ENCODE data around the gene TBC1D26.
"Not testable (repeated sequence)": the region's sequence is repeated elsewhere in the genome, so short reads cannot be mapped to it uniquely, and the experiment has no call there.

TBC1D26 gene

DNA sequence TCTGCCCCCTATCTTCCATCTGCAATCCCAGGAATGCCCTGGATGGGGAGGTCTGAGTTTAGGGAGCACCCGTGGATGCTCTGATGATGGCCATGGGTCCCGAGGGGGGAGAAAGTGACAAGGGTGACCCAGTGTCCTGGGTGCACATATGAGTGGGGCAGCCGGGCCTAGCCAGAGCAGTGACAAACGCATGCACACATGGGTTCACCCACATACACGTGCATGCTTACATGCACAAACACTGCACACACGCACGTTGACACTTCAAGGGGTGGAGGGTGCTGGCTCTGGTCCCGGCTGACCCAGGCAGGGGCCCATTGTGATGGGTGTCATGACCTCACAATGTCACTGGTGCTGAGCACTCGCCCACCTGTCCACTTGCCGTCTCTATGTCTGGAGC, at the start of gene TBC1D26:
Gene TBC1D26 (plus strand): TSS at position 384 of the 400 bp plus-strand sequence. CDS start 3,066 bp downstream, outside the sequence.
- DNase-seq, result not testable (repeated sequence)

DNA sequence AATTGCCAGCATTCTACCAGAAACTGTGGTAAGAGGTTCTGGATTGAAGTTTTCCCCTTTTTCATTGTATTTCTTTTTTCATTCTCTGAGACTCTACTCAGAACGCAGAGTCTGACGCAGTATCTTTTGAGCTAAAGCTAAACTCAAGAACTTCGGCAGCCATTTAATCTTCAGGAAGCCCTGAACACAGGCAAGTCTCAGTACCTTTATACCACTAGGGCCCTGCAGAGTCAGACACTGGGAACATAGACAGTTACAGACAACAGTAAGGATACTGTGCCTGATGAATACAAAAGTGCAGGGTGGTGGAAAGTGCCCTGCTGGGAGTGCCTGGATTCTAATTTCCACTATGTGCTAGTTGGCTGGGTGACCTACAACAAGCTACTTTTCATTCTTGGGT, 48.9 kb upstream of the TBC1D26 start:
- DNase-seq, result not testable (repeated sequence)

DNA sequence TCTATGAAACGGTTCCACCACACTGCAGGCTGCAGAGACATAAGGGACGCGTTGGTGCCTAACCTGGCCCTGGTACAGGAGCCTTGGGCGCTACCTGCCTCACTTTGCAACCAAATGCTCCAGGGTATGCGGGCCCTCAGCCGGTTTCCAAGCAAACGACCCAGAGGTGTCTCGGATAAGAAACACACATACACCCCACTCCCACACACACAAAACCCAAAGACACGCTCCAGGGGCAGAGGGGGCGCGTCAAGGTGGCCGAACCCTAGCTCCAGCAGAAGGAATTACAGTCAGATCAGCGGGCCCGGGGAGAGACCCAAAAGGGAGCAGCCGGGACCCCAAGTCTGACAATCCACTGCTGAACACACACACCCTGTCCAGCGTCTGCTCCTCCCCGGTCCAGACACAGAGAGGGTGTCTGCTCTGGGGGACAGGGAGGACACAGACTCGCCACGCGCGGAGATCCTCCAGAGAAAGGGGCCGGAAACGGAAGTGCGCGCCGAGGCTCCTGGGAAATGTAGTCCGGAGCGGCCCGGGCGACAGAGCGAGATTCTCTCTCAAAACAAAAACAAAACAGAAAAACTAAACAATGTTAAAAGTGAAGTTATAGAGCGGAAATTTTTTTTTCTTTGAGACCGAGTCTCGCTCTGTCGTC, 48.1 kb upstream of the TBC1D26 start, which contains the start of gene TRIM16:
Gene TRIM16 (minus strand): TSS at position 488 of the 655 bp plus-strand sequence. CDS start 32,702 bp downstream, outside the sequence.
- DNase-seq, result peak; percentile 15 to 48

DNA sequence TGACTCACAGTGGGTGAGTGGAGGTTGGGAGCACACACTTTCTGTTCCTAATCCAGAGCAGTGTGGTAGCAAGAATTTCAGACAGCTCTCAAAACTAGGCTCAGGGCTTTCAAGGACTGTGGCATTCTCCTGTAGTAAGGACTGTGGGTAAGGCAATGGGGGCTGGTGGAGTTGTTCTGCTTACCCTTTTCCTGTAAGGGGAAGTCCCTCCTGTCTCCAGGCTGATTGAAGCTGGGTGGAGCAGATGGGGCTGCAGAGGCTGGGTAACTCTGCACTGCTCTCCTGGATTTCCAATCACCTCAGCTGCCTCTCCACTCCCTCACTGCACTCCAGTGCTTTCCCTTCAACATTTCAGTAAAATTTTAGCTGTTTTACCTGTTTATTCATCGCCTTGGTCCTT, 44.6 kb upstream of the TBC1D26 start:
- DNase-seq, result not testable (repeated sequence)

DNA sequence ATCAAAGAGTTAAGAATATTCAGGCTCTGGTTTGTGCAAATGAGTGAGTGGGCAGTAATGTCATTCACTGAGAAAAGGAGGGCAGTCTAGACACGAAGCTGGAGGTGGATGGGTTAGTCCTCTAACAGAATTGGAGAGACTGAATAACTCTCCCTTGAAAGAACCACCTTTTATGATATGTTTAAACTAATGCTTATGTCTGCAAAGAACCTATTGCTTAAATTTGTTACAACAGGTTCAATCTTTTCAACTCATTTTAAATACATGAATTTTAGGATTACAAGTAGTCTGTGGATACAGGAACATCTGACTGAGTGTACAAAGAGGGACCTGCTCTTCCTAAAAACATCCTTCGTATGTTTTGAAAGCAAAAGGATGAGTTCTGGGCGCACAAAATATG, 33.1 kb upstream of the TBC1D26 start:
- not testable (repeated sequence) for DNase-seq

DNA sequence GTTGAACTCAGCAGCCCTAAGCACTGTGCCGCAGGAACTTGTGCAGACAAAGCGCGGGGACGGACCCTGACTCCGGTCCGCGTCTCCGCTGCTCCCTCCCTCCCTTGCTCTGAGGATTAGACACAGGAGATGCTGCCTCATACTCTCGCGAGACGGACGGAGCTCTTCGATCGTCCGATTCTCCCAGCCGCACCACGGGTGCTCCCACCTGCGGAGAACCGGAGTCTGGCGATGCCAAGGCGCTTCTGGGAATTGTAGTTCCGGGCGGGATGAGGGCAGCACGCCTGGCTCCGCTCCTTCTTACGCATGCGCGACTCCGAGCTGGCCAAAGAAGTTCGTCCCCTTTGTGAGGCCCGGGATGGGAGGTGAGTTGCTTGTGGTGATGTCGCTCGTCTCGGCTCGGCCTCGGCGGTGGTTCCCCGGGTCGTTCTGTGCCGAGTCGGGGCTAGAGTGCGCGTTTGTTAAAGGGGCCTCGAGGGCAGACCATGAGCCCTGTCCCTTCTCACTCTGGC, 32.6 kb upstream of the TBC1D26 start, which contains the start of gene ZNF286A:
Gene ZNF286A (plus strand): TSS at position 340 of the 512 bp plus-strand sequence. CDS start 578 bp downstream, outside the sequence.
- DNase-seq, result peak; percentile 100

DNA sequence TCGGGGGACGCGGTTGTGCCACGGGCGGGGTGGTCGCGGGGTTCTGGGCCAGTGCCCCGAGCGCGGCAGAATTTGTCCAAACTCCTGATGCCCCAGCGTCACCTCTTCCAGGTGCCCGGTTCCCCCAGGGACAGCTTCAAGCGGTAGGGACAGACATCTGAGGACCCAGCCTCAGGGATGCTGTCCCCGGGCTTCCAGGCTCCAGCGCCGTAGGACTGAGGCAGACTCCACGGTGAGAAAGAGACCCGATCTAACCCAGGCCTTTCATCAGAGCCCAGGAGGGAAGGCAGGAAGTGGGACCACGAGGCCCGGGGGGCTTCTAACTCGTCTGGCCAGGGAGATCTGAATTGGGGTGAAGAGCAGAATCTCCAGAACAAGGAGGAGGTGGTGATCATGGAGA, 32.1 kb upstream of the TBC1D26 start:
- DNase-seq, result not testable (repeated sequence)

DNA sequence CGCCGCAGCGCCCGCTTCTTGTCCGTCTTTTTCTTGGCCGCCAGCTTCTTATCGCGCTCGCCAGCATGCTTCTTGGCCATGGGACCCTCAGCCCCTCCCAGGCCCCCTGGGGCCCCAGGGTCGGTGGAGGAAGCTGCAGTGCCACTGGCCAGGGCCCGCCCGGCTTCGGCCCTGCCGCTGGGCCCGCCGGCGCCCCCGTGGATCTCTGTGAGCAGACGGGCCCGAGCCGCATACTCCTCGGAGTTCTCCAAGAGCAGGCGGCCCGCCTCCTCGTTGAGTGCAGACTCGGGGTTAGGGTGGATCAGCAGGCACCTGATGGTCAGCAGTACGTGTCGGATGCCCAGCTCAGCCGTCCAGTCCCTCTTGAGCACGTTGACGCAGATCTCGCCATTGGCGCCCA, 27.8 kb upstream of the TBC1D26 start:
- not testable (repeated sequence) for DNase-seq

DNA sequence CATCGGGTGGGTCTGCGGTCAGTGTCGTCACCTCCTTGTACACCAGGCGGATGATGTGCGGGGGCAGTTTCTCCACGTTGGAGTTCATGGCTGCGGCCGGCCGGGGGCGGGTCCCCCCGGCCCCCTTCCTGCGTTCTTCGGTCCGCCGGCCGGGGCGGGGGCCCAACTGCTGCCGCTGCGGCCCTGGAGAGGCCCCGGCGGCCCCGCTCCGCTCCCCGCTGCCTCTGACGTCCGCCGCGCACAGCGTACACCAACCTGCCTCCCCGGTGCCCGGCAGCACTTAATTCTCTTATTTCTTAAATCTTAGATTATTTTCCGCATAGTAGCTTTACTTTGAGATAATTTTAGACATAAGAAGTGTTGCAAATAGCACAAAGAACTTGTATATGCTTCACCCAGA, 27.3 kb upstream of the TBC1D26 start:
- not testable (repeated sequence) for DNase-seq

DNA sequence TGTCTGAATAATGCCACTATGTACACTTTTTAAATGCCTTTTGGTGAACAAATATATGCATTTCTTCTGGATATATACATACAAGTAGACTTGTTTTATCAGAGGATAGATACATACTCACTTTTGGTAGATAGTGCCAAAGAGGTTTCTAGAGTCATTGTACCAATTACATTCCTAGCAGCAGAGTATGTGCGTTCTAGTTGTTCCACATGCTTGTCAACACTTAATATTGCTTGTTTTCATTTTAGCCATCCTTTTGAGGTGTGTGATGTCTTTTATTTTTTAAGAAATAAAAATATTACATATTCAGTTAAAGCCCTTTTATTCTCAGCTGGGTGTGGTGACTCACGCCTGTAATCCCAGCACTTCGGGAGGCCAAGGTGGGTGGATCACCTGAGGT, 23.2 kb upstream of the TBC1D26 start:
- DNase-seq, result not testable (repeated sequence)

DNA sequence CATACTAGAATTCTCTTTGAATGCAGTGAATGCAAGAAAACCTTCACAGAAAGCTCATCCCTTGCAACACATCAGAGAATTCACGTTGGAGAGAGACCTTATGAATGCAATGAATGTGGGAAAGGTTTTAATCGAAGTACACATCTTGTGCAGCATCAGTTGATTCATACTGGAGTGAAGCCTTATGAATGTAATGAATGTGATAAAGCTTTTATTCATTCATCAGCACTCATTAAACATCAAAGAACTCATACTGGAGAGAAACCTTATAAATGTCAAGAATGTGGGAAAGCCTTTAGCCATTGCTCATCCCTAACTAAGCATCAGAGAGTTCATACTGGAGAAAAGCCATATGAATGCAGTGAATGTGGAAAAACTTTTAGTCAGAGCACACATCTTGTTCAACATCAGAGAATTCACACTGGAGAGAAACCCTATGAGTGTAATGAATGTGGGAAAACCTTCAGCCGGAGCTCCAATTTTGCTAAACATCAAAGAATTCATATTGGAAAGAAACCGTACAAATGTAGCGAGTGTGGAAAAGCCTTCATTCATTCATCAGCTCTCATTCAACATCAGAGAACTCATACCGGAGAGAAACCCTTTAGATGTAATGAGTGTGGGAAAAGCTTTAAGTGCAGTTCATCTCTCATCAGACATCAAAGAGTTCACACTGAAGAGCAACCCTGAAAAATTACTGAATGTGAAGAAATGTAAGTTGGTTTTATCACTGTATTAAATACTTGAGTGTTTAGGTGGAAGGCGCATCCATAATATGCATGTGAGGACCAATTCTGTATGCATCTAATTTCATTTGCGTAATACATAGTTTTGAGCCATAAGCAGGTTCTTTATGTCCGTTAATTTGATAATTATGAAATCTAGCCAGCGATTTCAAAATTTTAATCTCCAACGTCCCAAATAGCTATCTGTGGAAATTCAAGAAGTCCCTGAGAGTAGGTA, 15.2 kb upstream of the TBC1D26 start:
- not testable (repeated sequence) for DNase-seq

DNA sequence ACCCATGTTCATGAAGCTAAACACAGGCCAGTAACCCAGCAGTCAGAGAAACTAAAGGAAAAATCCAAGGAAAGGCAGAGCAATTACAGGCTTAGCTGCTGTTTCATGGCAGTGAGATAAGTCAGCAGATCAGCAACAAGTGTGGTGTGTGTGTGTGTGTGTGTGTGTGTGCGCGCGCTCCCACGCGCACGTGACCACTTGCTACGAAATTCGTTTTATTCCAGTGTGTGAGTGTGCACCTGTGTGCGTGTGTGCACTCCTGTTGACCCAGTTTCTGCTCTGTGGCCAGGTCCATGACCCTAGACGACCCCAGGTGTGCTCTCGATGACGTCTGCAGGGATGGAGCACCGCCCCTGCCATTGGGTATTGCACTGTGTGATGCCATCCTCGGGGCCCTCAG, 1.5 kb upstream of the TBC1D26 start:
- not testable (repeated sequence) for DNase-seq

DNA sequence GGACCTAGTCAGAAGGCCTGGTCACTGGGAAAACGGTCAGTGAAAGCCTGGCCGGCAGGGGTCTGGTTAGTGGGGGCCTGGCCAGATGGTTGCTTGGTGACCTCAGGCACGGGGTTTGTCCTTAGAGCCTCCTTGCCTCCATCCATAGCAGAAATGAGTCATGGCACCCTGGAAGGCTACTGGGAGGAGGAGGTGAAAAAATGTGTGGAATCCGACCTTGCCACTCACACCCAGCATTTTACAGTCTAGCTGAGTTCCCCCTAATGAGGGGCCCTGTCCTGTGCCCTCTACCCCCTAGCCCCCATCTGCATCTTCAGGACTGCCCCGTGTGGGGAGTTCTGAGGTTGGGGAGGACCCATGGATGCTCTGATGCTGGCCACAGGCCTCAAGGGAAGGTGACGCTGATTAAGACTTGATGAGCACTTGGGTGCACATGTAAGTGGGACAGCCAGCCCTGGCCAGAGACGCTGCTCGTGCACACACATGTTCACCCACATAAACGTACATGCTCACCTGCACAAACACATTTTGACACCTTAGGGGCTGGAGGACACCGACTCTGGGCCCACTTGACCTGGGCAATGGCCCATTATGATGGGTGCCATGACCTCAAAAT, 1.2 kb downstream of the TBC1D26 start:
- not testable (repeated sequence) for DNase-seq

DNA sequence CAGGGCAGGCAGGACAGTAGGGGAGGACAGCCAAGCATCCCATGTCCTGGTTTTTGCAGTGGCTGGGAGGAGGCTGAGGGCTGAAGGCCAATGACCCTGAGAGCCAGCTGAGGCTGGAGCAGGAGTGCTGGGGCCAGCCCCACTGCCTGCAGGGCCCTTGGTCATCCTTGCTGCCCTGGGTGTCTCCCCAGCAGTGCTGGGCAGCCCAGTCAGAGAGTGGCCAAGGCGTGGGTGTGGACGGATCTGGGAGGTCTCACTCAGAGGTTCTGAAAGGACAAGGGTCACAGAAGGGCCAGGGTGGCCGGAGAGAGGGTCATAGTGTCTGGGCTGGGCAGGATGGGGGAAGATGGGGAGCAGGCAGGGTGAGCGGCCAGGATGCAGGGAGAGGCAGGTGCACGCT, 4.5 kb downstream of the TBC1D26 start:
- not testable (repeated sequence) for DNase-seq

DNA sequence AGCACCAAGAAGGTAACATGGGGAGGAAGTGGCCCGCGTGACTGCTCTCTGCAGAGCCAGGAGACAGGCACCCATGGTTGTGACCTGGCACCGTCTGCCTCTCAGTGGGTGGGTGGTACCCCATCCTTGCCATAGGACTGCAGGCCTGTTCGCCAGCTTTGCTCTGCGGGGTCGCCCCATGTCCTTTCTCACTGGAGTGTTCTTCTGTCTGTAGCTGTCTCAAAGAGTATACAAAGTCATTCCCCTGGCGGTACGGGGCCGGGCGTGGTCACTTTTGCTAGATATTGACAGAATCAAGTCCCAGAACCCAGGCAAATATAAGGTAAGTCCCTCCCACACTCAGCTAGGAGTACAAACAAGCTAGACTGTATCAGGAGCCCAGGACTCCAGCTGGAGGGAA, 6.0 kb downstream of the TBC1D26 start:
- no peak for DNase-seq

DNA sequence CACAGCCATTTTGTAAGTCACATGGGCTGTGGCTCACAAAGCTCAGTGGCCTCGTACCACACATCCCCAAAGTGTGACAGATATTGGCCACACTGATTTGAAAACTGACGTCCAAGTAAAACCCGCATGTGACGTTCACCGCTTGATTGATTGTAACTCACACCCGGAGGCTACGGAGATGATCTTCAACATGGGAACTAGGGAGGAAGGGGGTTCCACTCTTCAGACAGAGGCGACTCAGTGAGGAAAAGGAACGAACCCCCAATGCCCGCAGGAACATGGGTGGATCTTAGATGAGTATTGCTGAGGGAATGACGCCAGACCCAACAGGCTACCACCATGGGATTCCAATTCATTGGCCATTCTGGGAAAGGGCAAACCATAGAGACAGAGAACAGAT, 7.2 kb downstream of the TBC1D26 start:
- DNase-seq, result not testable (repeated sequence)

DNA sequence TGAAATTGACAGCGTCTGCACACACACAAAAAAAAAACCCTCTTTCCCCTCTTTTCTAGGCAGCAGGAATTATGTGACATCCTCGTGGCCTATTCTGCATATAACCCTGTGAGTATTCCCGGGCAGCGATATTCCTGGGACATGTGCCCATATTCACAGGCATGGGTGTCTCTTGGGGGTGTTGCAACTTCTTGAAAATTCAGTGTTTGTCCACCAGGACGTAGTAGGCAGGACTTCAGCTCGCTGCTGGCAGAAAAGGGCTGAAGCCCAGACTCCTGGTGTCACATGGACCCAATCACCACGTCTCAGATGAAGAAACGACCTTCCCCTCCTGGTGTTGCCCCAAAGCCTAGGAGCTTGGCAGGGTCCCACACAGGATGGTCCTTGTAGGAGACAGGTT, 8.0 kb downstream of the TBC1D26 start:
- DNase-seq, result not testable (repeated sequence)

DNA sequence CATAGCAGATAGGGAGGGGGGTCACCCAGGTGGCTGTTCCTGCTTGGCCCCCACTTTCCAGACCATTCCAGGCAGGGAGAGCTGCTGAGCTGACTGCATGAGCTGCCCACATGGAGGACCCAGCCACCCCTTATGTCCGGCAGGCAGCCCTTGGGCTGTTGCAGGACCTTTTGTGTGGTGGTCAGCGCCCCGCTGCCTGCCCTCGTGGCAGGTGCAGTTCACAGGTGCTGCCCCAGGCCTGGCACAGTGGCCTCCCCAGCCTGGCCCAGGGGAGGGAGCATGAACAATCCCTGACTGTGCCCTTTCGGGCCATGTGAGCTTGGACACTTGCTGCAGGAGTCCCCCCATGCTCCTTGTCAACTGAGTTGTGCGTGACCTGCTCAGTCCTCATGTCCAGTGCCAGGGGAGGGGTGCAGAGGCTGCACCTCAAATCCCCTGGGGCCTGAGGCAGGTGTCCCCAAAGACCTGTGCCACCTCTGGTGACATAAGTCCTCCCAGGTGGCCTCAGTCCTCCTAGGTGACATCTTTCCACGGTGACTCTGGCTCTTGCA, 8.6 kb downstream of the TBC1D26 start:
- DNase-seq, result no peak

DNA sequence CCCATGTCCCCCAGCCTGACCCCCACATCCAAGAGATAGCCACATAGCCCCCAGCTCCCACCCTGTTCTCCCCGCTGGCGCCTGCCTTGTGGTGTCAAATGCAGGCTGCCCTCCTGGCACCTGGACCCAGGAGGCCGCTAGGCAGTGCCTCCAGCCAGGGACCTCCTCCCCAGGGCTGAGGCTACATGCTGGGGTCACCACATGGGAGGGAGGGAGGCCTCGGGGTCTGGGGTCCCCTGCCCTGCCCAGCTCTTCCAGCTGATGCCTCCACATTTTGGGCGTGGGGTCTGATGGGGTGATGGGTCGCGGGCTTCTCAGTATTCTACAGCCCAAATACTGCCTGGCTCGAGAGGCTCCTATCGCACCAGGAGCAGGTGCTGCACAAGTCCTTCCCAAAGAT, 9.5 kb downstream of the TBC1D26 start:
- no peak for DNase-seq

DNA sequence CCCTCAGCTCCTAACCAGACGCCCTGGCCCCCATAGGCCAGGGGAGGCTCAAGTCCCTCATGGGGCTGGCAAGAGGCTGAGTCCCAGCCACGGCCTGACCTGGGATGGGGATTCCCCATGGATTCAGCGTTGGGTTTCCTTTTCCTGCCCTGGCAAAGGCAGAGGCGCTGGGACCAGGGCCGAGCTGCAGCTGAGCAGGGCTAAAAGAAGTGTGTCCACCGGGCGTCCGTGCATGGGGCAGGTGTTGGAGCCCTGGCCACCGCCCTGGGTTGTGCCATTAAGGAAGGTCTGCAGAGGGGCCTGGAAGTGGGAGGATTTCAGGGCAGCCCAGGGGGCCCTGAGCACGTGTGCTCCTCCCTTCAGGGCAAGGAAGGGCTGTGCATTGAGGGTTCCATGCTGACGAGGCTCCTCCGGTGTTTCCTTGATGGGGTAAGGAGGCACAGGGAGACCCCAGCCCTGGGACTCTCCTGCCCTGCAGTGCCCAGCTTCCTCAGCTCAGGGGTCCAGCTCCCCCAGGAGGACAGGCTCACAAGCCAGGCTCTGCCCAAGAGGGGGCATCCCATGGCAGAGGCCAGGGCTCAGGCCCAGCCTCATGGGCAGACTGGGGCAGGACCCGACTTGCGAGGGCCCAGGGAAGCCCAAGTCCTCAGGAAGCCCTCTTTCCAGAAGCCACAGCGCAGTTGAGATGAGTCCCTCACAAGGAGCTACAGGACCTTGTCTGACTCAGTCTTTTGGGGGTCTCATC, 10.1 kb downstream of the TBC1D26 start:
- no peak for DNase-seq

DNA sequence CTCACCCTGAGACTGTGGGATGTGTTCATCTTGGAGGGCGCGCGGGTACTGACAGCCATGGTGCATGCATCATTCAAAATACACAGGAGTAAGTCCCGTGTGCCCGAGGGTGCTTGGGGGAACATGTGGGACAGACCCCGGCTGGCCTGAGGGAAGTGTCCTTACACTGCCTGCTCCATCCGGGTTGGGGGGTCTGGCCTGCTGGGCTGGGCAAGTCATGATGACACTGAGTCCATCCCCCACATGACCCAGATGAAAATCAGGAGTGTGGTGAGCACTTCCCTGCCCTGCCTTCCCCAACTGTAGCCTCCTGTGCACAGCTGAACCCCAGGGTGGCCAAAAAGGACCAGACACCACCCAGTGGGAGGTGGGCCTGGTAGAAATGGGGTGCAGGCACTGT, 10.8 kb downstream of the TBC1D26 start:
- no peak for DNase-seq
